ENCODE measurements around the gene LRRC8C. TPM values are rescaled to one million over a fixed set of nuclear protein-coding genes. Genes with fewer than 3 reads are reported as not detected.

Gene LRRC8C
- total RNA-seq, 1 donor from 2014 or later = 5.2 TPM

DNA sequence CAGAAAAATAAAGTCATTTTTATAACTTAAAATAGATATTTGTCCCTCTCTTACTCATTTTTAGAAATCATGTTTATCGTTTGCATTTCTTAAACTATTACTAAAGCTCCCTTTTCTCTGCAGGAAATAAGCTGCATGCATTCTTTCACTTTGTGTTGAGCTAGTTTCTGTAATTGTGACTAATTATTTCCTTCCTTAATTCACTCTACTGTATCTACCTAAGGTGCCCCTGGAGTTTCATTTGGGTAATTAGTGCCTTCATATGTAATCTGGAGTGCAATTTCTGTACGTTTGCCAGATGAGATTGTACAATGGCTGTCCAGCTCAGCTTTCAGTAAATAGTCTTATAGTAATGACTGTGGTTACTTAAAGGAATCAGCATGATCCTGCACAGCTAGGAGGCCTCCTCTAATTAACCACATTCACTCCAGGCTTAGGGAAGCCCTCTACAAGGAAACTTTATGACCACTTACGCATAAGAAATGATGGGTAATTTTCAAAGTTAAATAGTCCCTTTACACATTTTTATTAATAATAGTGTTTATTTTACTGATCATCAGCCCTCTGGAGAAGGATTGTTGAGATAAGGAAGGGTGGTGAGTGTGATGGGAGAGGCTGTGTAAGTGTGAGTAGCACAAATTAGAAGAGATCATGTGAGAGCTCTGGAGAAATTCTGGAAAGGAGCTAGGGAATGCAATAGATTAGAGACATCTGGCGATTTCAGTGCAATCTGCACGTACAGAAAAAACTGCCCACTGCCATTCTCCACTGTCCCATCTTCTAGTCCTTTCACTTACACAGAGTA is 86.8 kb downstream of the LRRC8C start:
- no peaks in the 10 kb centered on the region for H3K36me3 Mint-ChIP-seq
- no peak overlapping the region for H3K27ac Mint-ChIP-seq

DNA sequence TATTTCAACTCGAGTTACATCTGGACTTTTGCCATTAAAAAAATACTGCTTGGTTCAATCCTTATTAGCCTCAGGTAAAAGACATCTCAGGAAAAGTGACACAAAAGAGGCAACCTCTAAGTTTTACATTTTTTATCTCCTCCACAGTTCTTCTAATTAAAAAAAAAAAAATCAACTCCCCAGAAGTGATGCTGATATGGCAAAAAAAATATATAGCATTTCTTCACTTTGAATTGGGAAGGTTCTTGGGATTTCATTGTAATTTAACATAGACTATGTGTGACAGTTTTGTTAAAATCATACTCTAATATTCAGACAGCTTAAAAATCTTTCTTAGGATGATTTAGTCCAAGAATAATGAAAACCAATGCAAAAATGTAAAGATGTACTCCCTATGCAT is 87.9 kb downstream of the LRRC8C start:
- Mint-ChIP-seq H3K36me3 (no peaks in the 10 kb centered on the region), H3K9me3 (no peaks in the 10 kb centered on the region), H3K4me3 (no peak overlapping the region), H3K4me1 (ENCODE audit: unreplicated experiment) (peaks cover 14% of the 10 kb centered on the region), H3K27me3 (peaks cover 4% of the 10 kb centered on the region), H3K27ac (no peak overlapping the region)
- no peak for DNase-seq (ENCODE audit: extremely low spot score, unreplicated experiment)
- TF ChIP-seq, protein P1, sequence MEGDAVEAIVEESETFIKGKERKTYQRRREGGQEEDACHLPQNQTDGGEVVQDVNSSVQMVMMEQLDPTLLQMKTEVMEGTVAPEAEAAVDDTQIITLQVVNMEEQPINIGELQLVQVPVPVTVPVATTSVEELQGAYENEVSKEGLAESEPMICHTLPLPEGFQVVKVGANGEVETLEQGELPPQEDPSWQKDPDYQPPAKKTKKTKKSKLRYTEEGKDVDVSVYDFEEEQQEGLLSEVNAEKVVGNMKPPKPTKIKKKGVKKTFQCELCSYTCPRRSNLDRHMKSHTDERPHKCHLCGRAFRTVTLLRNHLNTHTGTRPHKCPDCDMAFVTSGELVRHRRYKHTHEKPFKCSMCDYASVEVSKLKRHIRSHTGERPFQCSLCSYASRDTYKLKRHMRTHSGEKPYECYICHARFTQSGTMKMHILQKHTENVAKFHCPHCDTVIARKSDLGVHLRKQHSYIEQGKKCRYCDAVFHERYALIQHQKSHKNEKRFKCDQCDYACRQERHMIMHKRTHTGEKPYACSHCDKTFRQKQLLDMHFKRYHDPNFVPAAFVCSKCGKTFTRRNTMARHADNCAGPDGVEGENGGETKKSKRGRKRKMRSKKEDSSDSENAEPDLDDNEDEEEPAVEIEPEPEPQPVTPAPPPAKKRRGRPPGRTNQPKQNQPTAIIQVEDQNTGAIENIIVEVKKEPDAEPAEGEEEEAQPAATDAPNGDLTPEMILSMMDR (conservative IDR thresholded peaks at IDR 0.05) = no peak

More for the DNA sequence above, 86.8 kb downstream of the LRRC8C start:
- Mint-ChIP-seq H3K9me3 (no peaks in the 10 kb centered on the region), H3K4me1 (ENCODE audit: unreplicated experiment) (peaks cover 14% of the 10 kb centered on the region), H3K4me3 (no peak overlapping the region), H3K27me3 (peaks cover 3% of the 10 kb centered on the region)
- TF ChIP-seq, protein P1 (conservative IDR thresholded peaks at IDR 0.05) = no peak
- DNase-seq (ENCODE audit: extremely low spot score, unreplicated experiment) = no peak

DNA sequence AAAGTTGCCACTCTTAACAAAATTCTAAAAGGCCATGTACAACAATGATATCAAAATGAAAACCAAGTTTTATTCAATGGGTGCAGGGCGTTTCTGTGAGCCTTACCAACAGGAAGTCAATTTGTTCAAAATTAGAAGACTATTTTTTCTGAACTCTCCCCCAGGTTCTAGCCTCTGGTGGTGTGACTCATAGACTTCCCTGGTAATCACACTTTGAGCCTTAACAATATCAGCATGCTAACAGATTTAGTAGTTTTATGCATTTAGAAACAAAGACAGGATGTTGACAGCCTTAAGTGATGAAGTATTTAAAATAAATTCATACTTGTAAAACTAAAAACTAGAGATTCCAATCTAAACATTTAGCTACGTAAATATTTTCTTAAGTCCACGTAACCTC is 88.4 kb downstream of the LRRC8C start:
- DNase-seq (ENCODE audit: extremely low spot score, unreplicated experiment) = no peak
- Mint-ChIP-seq H3K36me3 (no peaks in the 10 kb centered on the region), H3K27me3 (peaks cover 6% of the 10 kb centered on the region), H3K27ac (no peak overlapping the region), H3K9me3 (no peaks in the 10 kb centered on the region), H3K4me1 (ENCODE audit: unreplicated experiment) (peaks cover 14% of the 10 kb centered on the region), H3K4me3 (no peak overlapping the region)
- TF ChIP-seq, protein P1 (conservative IDR thresholded peaks at IDR 0.05) = no peak

GRCh38 chr1:89723144-89723543 is 90.2 kb downstream of the LRRC8C start:
- Mint-ChIP-seq H3K9me3 (no peaks in the 10 kb centered on the region), H3K4me3 (no peak overlapping the region), H3K27ac (no peak overlapping the region), H3K36me3 (no peaks in the 10 kb centered on the region), H3K4me1 (ENCODE audit: unreplicated experiment) (peaks cover 14% of the 10 kb centered on the region), H3K27me3 (peaks cover 10% of the 10 kb centered on the region)
- TF ChIP-seq, protein P1 (conservative IDR thresholded peaks at IDR 0.05) = no peak
- DNase-seq (ENCODE audit: extremely low spot score, unreplicated experiment) = no peak

DNA sequence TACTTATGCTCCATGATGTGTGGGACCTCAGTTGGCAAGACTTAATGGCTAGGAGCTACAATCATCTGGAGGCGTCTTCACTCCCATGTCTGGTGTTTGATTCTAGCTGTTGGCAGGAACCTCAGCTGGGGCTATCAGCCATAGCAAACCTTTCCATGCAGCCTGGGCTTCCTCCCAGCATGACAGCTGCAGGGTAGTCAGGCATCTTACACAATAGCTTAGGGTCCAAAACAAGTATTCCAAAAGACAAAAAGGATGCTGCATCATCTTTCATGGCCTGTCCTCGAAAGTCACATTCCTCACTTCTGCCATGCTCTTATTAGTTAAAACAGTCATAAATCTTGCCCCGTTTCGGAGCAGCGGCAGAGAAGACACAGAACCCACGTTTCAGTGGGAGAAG is 90.9 kb downstream of the LRRC8C start:
- Mint-ChIP-seq H3K9me3 (no peaks in the 10 kb centered on the region), H3K4me3 (no peak overlapping the region), H3K27ac (no peak overlapping the region), H3K27me3 (peaks cover 10% of the 10 kb centered on the region), H3K36me3 (no peaks in the 10 kb centered on the region), H3K4me1 (ENCODE audit: unreplicated experiment) (peaks cover 14% of the 10 kb centered on the region)
- TF ChIP-seq, protein P1 (conservative IDR thresholded peaks at IDR 0.05) = no peak
- DNase-seq (ENCODE audit: extremely low spot score, unreplicated experiment) = no peak
